PC-3 (cell line): Measurements from ENCODE around the gene ZNF729. TPM values are rescaled to one million over a fixed set of nuclear protein-coding genes. Genes with fewer than 3 reads are reported as not detected.

Experiments used
- ATAC-seq: fragments of 200-7000 bp; cut with Tn5 transposase; 2 replicates; pipeline ENCODE4 v1.9.1; 2020; ENCODE audit warnings: mild to moderate bottlenecking, moderate library complexity
- BruUV-seq: library from RNA; stranded (reverse); fragments of 400-500 nt; replicated peaks from 2 replicates; lab custom pipeline; 2021; lab: Mats Ljungman, UMichigan
- CTCF ChIA-PET: fragments of 300-600 bp; sonication (Branson Sonifier 250); formaldehyde crosslinking; loops from one replicate; lab custom pipeline; 2022; ENCODE audit warnings: antibody characterized with exemption; lab: Charles Lee
- POLR2A ChIA-PET: fragments of 300-600 bp; sonication (Branson Sonifier 250); formaldehyde crosslinking; loops from one replicate; lab custom pipeline; 2022; ENCODE audit warnings: antibody characterized with exemption; ENCODE audit not compliant: unreplicated experiment; lab: Charles Lee
- DNase-seq: peaks from one replicate; pipeline ENCODE4 v3.0.0-alpha.2; 2015
- H2AFZ ChIP-seq: fragments of 300-600 bp; sonication (generic); 2 replicates; pipeline ENCODE4 v1.6.0; 2016; ENCODE audit warnings: antibody characterized with exemption, low read length
- H3F3A ChIP-seq: fragments of 300-600 bp; sonication (generic); one replicate; pipeline ENCODE4 v1.6.0; 2017; ENCODE audit warnings: antibody characterized with exemption, low read length, control low read depth, mild to moderate bottlenecking; ENCODE audit not compliant: unreplicated experiment
- H3K27ac ChIP-seq: fragments of 300-600 bp; sonication (generic); 2 replicates; pipeline ENCODE4 v1.5.1; 2016; ENCODE audit warnings: mild to moderate bottlenecking, low read length
- H3K27me3 ChIP-seq: fragments of 300-600 bp; sonication (generic); 2 replicates; pipeline ENCODE4 v1.6.1; 2016; ENCODE audit warnings: low read length, mixed read lengths
- H3K36me3 ChIP-seq: fragments of 300-600 bp; sonication (generic); 2 replicates; pipeline ENCODE4 v1.6.1; 2016; ENCODE audit warnings: low read depth, mixed run types, low read length, mixed read lengths
- H3K4me1 ChIP-seq: fragments of 300-600 bp; sonication (generic); 2 replicates; pipeline ENCODE4 v1.5.1; 2016; ENCODE audit warnings: low read length; ENCODE audit not compliant: insufficient read depth
- H3K4me2 ChIP-seq: fragments of 300-600 bp; sonication (generic); 2 replicates; pipeline ENCODE4 v1.6.0; 2016; ENCODE audit warnings: low read length
- H3K4me3 ChIP-seq: fragments of 300-600 bp; sonication (generic); 2 replicates; pipeline ENCODE4 v1.5.1; 2016; ENCODE audit warnings: mild to moderate bottlenecking, low read length, mixed read lengths
- H3K79me2 ChIP-seq: fragments of 300-600 bp; sonication (generic); 2 replicates; pipeline ENCODE4 v1.6.1; 2017; ENCODE audit warnings: low read length, mixed read lengths
- H3K9ac ChIP-seq: fragments of 300-600 bp; sonication (generic); 2 replicates; pipeline ENCODE4 v1.6.0; 2016; ENCODE audit warnings: mild to moderate bottlenecking, low read length
- H3K9me2 ChIP-seq: fragments of 300-600 bp; sonication (generic); replicated peaks from 2 replicates; pipeline ENCODE4 v1.6.1; 2016; ENCODE audit warnings: mixed run types, low read length, mixed read lengths
- H3K9me3 ChIP-seq: fragments of 300-600 bp; sonication (generic); 2 replicates; pipeline ENCODE4 v1.6.1; 2016; ENCODE audit warnings: low read length, mixed read lengths
- H4K20me1 ChIP-seq: fragments of 300-600 bp; sonication (generic); 2 replicates; pipeline ENCODE4 v1.6.1; 2016; ENCODE audit warnings: low read length, mixed read lengths
- EZH2 ChIP-seq: fragments of 300-600 bp; sonication (generic); IDR thresholded peaks from one replicate; pipeline ENCODE4 v1.6.1; 2017; ENCODE audit warnings: antibody characterized with exemption, mild to moderate bottlenecking, low read length; ENCODE audit not compliant: unreplicated experiment
- EZH2phosphoT487 ChIP-seq: fragments of 300-600 bp; sonication (generic); IDR thresholded peaks from 2 replicates; pipeline ENCODE4 v1.6.1; 2018; ENCODE audit warnings: mild to moderate bottlenecking, antibody characterized with exemption, low read length, borderline replicate concordance
- intact Hi-C: fragments of 100-400 bp; cut with micrococcal nuclease; formaldehyde crosslinking; loops from 2 replicates; pipeline ENCODE4 v1.9.0; 2023
- total RNA-seq: library from RNA; depleted of rRNA; stranded (reverse); fragments of >200 nt; gene quantifications from 2 replicates; pipeline ENCODE4 v1.2.3, GENCODE V29; 2014
- TF ChIP-seq, protein P1 (sequence below): fragments of 300-600 bp; sonication (generic); conservative IDR thresholded peaks from 2 replicates; pipeline ENCODE4 v1.5.1; 2017; ENCODE audit warnings: antibody characterized with exemption, low read depth, mild to moderate bottlenecking, low read length

ZNF729 gene
- total RNA-seq, 1 experiment from 2014 or later = not detected

DNA sequence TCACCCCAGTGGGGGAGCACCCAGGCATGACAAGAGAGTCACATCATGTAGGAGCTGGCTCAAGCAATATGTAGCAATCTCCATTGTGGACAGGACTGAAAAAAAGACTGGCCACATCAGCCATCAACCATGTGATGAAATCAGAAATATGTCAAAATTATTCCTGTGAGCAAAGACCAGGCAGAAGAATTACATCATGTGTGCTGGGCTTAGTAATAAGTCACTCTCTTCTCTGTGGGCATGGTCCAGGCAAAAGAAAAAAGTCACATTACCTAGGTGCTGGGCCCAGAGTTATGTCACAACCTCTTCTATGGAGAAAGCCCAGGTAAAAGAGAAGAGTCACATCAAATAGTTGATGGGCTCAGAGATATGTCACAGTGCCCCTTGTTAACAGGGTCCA is 28.3 kb upstream of the ZNF729 start:
- Histone ChIP-seq H3K4me1 (no peaks in the 10 kb centered on the region), H3K4me3 (no peak overlapping the region), H2AFZ (no peak overlapping the region), H3K27me3 (no peaks in the 10 kb centered on the region), H3K27ac (no peak overlapping the region), H3K9ac (no peak overlapping the region), H3K79me2 (no peaks in the 10 kb centered on the region), H4K20me1 (no peaks in the 10 kb centered on the region), H3K9me3 (peaks cover 23% of the 10 kb centered on the region), H3K4me2 (no peak overlapping the region), H3F3A (no peaks in the 10 kb centered on the region), H3K9me2 (no peaks in the 10 kb centered on the region), H3K36me3 (no peaks in the 10 kb centered on the region)
- DNase-seq (no peak), ATAC-seq (no peak)
- intact Hi-C loops = no loop called here
- no peak for TF ChIP-seq EZH2phosphoT487
- BruUV-seq = no TSS peak
- POLR2A ChIA-PET = no interaction called here
- CTCF ChIA-PET = no interaction called here

DNA sequence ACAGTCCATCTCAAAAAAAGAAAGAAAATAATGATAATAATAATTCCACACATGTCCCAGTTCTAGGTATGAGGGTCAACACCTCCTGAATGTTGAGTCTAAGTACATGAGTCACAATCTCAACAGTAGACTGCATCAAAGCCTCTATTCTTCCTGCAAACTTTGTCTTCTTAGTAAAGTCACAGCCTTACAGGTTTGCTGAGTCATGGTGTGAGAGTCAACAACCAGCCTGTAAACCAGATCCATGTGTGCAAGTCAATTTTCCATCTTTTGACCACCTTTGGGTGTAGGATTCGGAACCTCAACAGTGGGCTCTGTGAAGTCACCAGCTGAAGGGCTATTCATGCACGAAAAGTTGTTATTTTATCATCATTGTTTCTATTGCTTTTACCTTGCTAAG is 25.7 kb upstream of the ZNF729 start:
- Histone ChIP-seq H3K4me1 (no peaks in the 10 kb centered on the region), H2AFZ (no peak overlapping the region), H3K4me3 (no peak overlapping the region), H3K36me3 (no peaks in the 10 kb centered on the region), H3F3A (no peaks in the 10 kb centered on the region), H3K9me3 (peaks cover 23% of the 10 kb centered on the region), H3K4me2 (no peak overlapping the region), H3K27ac (no peak overlapping the region), H3K9me2 (no peaks in the 10 kb centered on the region), H4K20me1 (no peaks in the 10 kb centered on the region), H3K79me2 (no peaks in the 10 kb centered on the region), H3K27me3 (no peaks in the 10 kb centered on the region), H3K9ac (no peak overlapping the region)
- TF ChIP-seq EZH2phosphoT487 = no peak
- TF ChIP-seq, protein P1, sequence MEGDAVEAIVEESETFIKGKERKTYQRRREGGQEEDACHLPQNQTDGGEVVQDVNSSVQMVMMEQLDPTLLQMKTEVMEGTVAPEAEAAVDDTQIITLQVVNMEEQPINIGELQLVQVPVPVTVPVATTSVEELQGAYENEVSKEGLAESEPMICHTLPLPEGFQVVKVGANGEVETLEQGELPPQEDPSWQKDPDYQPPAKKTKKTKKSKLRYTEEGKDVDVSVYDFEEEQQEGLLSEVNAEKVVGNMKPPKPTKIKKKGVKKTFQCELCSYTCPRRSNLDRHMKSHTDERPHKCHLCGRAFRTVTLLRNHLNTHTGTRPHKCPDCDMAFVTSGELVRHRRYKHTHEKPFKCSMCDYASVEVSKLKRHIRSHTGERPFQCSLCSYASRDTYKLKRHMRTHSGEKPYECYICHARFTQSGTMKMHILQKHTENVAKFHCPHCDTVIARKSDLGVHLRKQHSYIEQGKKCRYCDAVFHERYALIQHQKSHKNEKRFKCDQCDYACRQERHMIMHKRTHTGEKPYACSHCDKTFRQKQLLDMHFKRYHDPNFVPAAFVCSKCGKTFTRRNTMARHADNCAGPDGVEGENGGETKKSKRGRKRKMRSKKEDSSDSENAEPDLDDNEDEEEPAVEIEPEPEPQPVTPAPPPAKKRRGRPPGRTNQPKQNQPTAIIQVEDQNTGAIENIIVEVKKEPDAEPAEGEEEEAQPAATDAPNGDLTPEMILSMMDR = no peak
- TF ChIP-seq EZH2 = no peak
- intact Hi-C loops = no loop called here
- ChIA-PET POLR2A (no interaction called here), CTCF (no interaction called here)
- BruUV-seq = no TSS peak
- ATAC-seq (no peak), DNase-seq (peak; percentile 7)

DNA sequence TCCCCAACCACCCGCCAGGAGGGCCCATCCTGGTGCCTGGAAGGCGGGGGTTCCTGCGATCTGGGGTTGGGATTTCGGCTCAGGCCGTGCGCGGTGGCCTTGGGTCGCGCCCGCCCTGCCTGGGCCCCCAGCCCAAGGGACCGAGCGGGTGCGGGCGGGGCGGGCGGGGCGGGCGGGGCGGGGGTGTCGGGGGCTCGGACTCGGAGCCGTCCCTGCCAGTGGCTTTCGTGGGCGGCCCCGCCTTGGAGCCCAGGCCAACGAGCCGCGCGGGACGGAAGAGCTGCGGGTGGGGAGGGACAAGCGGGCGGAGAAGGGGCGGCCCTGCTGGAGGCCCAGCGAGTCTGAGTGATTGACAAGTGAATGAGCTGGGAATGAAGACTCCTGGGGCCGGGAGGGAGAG is 24.6 kb upstream of the ZNF729 start:
- no peaks in the 10 kb centered on the region for H3F3A ChIP-seq
- no peaks in the 10 kb centered on the region for H3K27me3 ChIP-seq
- no peaks in the 10 kb centered on the region for H3K4me1 ChIP-seq
- no TSS peak for BruUV-seq
- no peaks in the 10 kb centered on the region for H3K9me2 ChIP-seq
- no peak overlapping the region for H3K4me2 ChIP-seq
- H3K4me3 ChIP-seq = no peak overlapping the region
- peaks cover 24% of the 10 kb centered on the region for H3K9me3 ChIP-seq
- no peaks in the 10 kb centered on the region for H3K36me3 ChIP-seq
- TF ChIP-seq, protein P1 = no peak
- no peak for TF ChIP-seq EZH2phosphoT487
- no peak for TF ChIP-seq EZH2
- CTCF ChIA-PET = no interaction called here
- DNase-seq (no peak), ATAC-seq (no peak)
- intact Hi-C loops = no loop called here
- H4K20me1 ChIP-seq = no peaks in the 10 kb centered on the region
- H2AFZ ChIP-seq = no peak overlapping the region
- no peaks in the 10 kb centered on the region for H3K79me2 ChIP-seq
- POLR2A ChIA-PET = no interaction called here
- no peak overlapping the region for H3K9ac ChIP-seq
- H3K27ac ChIP-seq = no peak overlapping the region
